ENCODE measurements around the gene NOL4L. TPM values are rescaled to one million over a fixed set of nuclear protein-coding genes. Genes with fewer than 3 reads are reported as not detected.

NOL4L gene
- total RNA-seq, result 100 to 1,000 TPM in 1 of 4 donors, 10 to 100 TPM in 3; 45.6 to 105 (median 85.9) TPM

DNA sequence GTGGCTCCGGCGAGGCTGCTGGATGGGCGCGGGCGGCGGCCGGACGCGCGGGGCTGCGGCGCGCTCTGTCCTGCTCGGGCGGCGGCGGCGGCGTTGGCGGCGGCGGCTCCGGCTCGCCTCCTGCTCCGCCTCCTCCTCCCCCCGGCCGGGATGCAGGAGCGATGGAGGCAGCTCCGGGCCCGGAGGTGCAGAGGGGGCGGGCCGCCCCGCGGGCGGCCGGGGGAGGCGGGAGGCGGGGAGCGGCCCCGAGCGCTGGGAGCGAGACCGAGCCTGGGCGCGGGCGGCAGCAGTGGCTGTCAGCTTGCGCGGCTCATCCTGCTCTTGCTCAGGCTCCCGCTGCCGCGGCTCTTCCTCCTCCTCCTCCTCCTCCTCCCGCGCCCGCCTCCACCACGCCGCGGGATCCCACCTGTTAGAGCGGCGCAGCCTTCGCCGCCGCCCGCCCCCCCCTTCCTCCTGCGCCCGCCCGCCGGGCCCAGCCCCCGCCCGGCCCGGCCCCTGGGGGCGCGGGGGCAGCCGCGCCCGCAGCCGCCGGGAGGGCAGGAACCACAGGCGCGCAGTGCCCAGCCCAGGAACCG lies at the start of gene NOL4L:
NOL4L (minus strand) TSS at position 323 of the 575 bp plus-strand sequence. CDS start 443 bp downstream, outside the sequence.
- DNase-seq, result no peak
- intact Hi-C loops (cut with DNase I; ENCODE audit: low total_unique reads), result no loop called here
- peak within 1 kb of the TSS; percentile 53 to 65 (median 60) for H3K4me3 ChIP-seq
- in situ Hi-C loops (cut with MboI; ENCODE audit: low pct_ligation_motif_present in 1 of 4, low pct_unique_long_range_greater_than_20kb in 1 of 4, low sequenced_read_pairs in 3 of 4), result no loop called here
- 2% methylated on average over 21 of the region's 80 CpGs; no CpG with 5 or more reads in 1 of the 2 donors for WGBS, 2 donors (ENCODE audit: low coverage in 1 of 2)
- H3K9me3 ChIP-seq, result no peaks in the 10 kb centered on the region
- H3K4me1 ChIP-seq, result peaks cover 2 to 27% (median 15%) of the 10 kb centered on the region in 4 donors
- TF ChIP-seq POLR2A (IDR thresholded peaks at IDR 0.05) (no peak), EP300 (IDR thresholded peaks at IDR 0.05; ENCODE audit: low read depth) (no peak), POLR2AphosphoS5 (IDR thresholded peaks at IDR 0.05) (no peak)
- TF ChIP-seq, protein P1, sequence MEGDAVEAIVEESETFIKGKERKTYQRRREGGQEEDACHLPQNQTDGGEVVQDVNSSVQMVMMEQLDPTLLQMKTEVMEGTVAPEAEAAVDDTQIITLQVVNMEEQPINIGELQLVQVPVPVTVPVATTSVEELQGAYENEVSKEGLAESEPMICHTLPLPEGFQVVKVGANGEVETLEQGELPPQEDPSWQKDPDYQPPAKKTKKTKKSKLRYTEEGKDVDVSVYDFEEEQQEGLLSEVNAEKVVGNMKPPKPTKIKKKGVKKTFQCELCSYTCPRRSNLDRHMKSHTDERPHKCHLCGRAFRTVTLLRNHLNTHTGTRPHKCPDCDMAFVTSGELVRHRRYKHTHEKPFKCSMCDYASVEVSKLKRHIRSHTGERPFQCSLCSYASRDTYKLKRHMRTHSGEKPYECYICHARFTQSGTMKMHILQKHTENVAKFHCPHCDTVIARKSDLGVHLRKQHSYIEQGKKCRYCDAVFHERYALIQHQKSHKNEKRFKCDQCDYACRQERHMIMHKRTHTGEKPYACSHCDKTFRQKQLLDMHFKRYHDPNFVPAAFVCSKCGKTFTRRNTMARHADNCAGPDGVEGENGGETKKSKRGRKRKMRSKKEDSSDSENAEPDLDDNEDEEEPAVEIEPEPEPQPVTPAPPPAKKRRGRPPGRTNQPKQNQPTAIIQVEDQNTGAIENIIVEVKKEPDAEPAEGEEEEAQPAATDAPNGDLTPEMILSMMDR (IDR thresholded peaks at IDR 0.05), result no peak
- H3K27me3 ChIP-seq, result peaks cover 56% of the 10 kb centered on the region
- H3K27ac ChIP-seq, result peak within 1 kb of the TSS; percentile 22 to 72 (median 56)
- no peaks in the 10 kb centered on the region for H3K36me3 ChIP-seq

DNA sequence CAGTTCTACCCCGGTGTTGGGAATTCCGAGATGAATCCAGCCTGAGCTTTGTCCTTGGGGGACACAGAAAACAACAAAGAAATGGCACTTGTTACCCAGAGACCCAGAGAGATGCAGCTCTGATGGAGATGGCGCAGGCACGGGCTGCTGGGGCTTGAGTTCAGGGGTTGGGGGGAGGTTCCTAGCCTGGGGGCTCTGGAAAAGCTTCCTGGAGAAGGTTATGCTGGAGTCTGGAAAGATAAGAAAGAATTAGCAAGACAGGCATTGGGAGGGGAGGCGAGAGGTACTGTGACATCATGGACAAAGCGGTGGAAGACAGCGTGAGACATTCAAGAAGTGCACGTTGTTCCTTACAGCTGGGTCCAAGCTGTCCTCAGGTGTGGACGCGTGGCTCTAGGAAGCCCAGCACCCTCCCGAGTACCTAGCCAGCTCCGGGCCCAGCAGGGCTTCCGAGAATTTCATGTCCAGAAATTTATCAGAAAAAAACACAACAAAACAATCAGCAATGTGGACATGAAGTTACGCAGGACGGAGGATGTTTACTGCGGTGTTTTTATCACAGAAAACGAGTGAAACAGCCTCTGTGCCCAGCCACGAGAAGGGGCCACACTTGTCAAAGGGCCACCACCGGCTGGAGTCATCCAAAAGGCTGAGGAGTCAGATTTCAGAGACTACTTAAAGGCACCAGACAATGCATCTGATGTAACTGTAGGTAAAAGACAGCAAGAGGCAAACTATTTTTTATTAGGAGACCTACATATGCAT lies 49.1 kb upstream of the NOL4L start:
- no peak for TF ChIP-seq POLR2A (IDR thresholded peaks at IDR 0.05)
- TF ChIP-seq, protein P1 (IDR thresholded peaks at IDR 0.05), result no peak
- no peak for TF ChIP-seq EP300 (IDR thresholded peaks at IDR 0.05; ENCODE audit: low read depth)
- no peak for TF ChIP-seq POLR2AphosphoS5 (IDR thresholded peaks at IDR 0.05)
- Histone ChIP-seq H3K9me3 (no peaks in the 10 kb centered on the region), H3K27ac (no peak overlapping the region), H3K4me3 (no peak overlapping the region), H3K27me3 (no peaks in the 10 kb centered on the region), H3K4me1 (no peaks in the 10 kb centered on the region), H3K36me3 (no peaks in the 10 kb centered on the region)
- intact Hi-C loops (cut with DNase I; ENCODE audit: low total_unique reads), result no loop called here
- in situ Hi-C loops (cut with MboI; ENCODE audit: low pct_ligation_motif_present in 1 of 4, low pct_unique_long_range_greater_than_20kb in 1 of 4, low sequenced_read_pairs in 3 of 4), result no loop called here
- no peak for DNase-seq
- 76 to 82% methylated on average over 8 to 19 of the region's 19 CpGs for WGBS, 2 donors (ENCODE audit: low coverage in 1 of 2)

DNA sequence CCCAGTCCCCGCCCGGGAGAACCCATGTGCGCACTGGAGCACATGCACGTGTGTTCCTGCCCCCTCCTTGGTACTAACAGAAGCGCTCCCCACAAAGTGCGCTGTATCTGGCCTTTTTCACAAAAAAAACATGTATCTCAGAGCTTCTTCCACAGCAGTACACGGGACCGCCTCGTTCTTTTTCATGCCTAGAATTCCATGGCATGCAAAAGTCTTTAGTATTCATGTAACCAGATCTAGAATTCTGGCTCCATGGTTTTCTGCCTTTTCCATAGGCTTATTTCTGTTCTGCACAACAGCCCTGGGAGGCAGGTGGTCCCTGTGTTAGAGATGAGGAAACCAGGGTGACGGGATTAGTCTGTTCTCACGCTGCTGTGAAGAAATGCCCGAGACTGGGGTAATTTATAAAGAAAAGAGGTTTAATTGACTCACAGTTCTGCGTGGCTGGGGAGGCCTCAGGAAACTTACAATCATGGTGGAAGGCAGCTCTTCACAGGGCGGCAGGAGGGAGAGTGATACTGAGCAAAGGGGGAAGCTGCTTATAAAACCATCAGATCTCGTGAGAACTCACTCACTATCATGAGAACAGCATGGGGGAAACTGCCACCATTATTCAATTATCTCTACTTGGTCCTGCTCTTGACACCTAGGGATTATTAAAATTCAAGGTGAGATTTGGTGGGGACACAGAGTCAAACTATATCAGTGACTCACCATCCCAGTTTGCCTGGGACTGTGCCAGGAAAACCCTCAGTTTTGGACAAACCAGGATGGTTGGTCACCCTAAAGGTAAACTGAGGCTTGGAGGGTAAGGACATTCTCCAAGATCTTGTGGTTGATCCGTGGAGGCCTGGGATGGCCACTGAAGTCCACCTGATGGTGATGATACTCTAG lies 47.6 kb upstream of the NOL4L start:
- in situ Hi-C loops (cut with MboI; ENCODE audit: low pct_ligation_motif_present in 1 of 4, low pct_unique_long_range_greater_than_20kb in 1 of 4, low sequenced_read_pairs in 3 of 4) (no loop called here), intact Hi-C loops (cut with DNase I; ENCODE audit: low total_unique reads) (no loop called here)
- Histone ChIP-seq H3K27ac (no peak overlapping the region), H3K4me1 (peaks cover under 1 to 1% (median 1%) of the 10 kb centered on the region in 4 donors), H3K27me3 (peaks cover 1% of the 10 kb centered on the region), H3K9me3 (no peaks in the 10 kb centered on the region), H3K4me3 (no peak overlapping the region), H3K36me3 (no peaks in the 10 kb centered on the region)
- TF ChIP-seq POLR2A (IDR thresholded peaks at IDR 0.05) (no peak), EP300 (IDR thresholded peaks at IDR 0.05; ENCODE audit: low read depth) (no peak), POLR2AphosphoS5 (IDR thresholded peaks at IDR 0.05) (no peak)
- TF ChIP-seq, protein P1 (IDR thresholded peaks at IDR 0.05), result no peak
- DNase-seq, result no peak
- 83 to 94% methylated on average over 11 to 16 of the region's 16 CpGs for WGBS, 2 donors (ENCODE audit: low coverage in 1 of 2)
